Embryonic facial prominence (tissue), 1 donor: ENCODE measurements around the gene GNRHR.
"Not testable (repeated sequence)": the region's sequence is repeated elsewhere in the genome, so short reads cannot be mapped to it uniquely, and the experiment has no call there.

ENCODE experiments used
- DNase-seq: peaks from one replicate; pipeline ENCODE4 v3.0.0-alpha.2; 2016; ENCODE audit errors: extremely low spot score

GNRHR gene, protein sequence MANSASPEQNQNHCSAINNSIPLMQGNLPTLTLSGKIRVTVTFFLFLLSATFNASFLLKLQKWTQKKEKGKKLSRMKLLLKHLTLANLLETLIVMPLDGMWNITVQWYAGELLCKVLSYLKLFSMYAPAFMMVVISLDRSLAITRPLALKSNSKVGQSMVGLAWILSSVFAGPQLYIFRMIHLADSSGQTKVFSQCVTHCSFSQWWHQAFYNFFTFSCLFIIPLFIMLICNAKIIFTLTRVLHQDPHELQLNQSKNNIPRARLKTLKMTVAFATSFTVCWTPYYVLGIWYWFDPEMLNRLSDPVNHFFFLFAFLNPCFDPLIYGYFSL

DNA sequence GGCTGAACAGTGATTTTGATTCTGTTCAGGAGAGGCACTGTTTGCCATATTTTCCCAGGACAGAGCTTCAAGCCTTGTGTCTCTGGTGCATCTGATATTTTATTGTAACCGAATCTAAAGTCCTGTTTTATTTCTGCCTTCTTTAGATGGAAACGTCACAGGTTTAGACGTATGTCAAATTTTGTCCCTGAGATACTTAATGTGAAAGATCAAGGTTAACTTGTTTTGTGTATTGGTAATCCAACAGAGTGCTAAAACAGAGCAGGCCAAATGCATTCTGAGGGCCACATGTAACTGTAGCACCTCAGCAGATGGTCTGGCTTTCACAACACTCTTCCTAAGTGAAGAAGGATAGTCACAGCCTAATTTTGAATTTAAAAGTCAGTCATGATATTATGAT lies at the start of gene GNRHR:
GNRHR (minus strand) TSS at position 101 of the 400 bp plus-strand sequence; CDS start at position 48, 53 bp downstream.
- DNase-seq: no peak

DNA sequence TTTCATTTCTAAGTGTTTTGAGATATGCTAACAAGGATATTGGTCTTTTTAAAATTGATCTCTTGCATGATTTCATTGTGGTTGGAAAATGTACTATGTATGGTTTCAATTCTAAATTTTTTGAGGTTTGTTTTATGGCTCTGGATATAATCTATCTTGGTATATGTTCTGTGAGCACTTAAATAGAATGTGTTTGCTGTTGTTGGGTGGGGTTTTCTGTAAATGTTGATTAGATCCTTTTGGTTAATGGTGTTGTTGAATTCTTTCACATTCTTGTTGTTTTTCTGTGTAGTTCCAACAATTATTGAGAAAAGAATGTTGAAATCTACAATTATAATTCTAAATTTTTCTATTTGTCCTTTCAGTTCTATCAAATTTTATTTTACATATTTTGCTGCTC lies 42.6 kb upstream of the GNRHR start:
- DNase-seq: no peak

DNA sequence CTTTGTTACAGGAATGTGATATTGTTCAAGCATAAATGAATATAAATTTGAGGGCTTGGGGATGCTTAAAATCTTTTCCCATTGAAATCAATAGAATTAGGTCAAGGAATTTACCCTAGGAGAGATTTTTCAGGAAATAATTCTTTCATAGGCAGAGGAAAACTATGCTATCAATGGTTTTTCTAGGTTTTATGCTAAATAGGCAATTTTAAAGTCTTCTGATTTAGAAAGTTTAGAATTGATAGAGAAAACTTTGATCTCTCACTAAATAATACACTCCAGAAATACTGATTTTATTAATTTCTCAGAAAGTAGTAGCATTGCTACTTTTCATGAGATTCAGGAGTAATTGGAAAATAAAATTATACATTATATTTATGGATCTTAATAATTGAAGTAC lies 36.5 kb upstream of the GNRHR start:
- no peak for DNase-seq

DNA sequence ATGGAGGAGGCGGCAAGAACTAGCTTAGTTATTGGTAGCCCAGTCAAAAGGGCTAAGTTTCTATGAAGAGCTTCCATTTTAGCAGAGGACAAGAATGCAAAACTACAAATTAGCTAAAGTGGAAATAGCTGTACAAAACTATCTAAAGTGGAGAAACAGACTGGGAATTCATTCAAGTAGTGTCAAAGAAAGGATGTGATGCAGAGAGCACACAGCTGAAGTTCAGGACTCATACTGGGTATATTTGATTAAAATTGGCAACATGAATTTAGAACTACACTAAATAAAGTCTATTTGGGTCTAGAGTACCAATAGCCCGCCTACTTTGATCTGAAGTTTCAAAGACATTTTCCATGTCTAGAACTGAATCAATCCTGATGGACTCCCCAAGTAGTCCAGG lies 33.1 kb upstream of the GNRHR start:
- DNase-seq: no peak

DNA sequence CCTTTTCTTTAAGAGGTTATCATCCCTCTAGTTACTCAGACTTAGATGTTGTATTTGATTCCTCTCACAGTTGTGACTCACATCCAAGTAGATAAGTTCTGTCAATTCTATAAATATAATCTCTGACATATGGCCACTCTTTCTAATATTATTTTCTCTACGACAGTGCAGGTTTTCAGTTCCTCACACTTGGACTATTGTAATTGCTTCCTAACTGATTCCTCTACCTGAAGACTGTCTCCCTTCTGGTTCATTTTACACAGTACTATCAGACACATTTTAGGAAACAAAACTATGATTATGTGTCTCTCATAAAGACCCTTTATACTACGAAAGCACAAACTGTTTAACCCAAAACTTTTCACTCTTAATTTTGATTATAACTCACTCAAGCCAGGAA lies 31.3 kb upstream of the GNRHR start:
- no peak for DNase-seq

DNA sequence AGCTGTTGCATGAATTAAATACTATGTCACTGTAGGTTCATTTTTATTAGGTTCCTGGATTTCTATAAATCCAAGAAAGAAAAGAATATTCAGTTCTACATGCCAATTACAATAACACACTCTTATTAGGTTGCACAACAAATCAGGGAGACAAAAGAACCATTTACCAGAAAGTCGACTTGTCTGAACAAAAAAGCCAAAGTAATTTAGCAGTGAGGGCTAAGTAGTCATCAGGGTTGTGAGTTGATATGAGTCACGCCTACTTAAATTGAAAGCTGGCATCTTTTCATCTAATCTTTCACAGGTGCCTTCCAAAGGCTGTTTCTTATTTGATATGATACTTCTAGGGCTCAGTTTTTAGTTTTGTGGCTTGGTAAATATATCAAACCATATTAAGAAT lies 25.4 kb upstream of the GNRHR start:
- no peak for DNase-seq

DNA sequence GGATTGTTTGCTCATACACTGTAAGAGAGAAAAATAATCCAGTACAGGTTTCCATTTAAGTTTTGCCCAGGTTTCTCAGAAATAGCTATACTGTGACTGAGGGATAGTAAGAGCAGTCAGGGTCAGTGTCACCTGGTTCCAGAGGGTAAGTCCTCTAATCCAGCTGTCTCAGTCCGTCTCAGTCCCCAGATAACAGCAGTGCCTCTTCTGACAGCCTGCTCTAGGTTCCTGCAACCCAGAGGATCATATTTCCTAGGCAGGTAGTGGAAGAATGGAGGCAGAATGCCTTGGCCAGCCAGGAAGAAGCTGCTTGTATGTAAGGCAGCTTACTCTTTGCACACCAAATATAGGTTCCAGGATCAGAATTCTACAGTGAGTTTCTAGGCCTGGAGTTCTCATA lies 22.6 kb upstream of the GNRHR start:
- no peak for DNase-seq

DNA sequence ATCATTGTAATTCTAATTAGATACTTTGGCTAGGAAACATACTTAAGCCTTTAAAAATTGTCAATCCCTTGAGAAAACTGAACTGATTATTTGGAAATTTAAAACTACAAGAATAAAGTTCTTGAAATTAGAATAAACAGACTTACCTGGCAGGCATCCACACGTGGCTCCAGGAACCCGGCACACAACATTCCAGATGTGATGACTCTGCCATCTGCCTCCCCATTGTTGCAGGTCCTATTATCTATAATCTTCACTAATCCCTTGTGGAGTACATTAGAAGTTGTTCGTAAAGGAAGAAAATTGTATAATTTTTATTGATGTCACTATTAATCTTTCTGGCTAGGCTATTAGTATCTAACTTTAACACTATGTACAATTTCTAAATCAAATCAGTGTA lies 16.2 kb upstream of the GNRHR start:
- no peak for DNase-seq

DNA sequence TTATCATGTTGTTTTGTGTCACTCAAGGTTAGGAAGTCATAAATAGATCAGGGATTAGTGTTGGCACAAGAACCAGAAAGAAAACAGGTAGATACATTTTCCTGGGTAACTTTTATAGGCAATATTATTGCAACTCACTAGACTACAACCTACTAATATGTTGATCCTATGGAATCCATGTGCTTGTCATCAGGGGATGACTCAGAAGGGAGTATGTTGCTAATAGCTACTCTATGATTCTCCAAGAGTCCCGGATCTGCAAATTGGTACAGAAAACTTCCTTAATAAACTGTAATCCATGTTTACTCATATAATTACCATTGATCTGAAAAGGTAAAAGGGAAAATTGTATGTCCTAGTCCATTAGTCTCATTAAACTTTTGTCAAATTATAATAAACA lies 11.7 kb upstream of the GNRHR start:
- DNase-seq: no peak

DNA sequence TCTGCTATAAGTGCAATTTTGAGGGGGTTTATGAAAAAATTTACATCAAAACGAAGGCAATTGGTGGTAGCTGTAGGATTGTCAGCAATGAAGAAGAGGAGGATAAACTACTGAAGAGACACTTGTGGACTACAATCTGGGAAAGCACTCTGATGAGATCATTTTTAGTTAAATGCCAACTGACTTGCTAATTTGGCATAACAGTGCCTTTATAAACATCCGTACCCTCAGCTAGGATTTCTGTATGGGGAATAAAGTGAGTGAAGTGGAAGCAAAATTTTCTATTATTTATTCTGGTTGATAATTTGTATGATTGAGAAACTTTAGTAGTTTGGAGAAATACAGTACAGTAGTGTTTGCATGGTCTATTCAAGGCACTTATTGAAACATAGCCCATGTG lies 11.2 kb upstream of the GNRHR start:
- DNase-seq: no peak

DNA sequence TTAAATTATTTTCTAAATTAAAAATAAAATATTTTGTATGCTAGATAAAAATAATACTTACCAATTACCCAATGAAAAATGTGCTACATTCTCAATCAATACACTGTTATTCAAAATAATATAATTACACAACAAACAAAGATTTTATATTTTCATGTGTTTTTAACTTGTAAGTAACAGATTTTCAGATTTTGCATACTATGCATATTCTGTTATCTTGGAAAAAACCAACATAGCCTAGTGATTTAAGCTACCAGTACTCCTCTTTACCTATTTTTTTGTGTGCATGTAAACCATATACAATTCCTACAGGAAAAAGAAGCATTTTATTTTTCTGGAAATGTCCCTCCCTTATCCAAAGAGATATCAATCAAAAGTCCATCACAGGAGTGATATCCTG lies 10.0 kb upstream of the GNRHR start:
- no peak for DNase-seq

DNA sequence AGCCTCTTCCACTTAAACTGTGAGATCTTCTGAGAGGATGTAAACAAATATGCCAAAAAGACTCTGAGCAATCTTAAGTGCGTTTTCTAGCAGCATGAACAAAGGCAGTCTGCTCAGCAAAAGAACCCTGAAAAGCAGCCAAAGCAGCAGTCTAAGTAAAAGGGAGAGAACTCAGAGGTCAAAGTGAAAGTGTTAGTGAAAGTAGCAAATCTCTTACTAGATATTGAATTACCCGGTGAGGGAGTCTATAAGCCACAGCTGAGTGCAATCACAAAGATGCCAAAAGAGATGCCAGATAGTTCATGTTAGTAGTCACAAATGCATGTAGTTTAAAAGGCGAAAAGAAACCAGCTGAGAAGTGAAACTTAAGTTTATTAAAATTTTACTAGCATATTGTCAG lies 7.9 kb upstream of the GNRHR start:
- no peak for DNase-seq

DNA sequence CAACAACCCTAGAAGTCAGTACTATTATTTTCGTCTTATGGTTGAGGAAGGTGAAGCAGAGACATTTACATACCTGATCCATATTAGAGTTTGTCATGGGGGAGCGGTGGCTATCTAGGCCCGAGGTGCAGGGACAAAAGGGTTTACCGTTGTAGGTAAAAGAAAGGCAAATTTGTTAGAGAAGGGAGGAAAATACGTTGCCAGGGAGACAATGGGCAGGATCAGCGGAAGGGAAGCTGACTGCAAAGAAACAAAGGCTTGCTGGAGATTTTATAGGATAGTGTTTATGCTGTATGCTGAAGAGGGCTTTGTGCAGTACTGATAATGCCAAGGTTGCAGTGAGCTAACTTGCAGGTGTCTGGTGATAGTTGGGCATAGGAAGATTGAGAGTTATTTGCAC lies 2.8 kb upstream of the GNRHR start:
- not testable (repeated sequence) for DNase-seq

DNA sequence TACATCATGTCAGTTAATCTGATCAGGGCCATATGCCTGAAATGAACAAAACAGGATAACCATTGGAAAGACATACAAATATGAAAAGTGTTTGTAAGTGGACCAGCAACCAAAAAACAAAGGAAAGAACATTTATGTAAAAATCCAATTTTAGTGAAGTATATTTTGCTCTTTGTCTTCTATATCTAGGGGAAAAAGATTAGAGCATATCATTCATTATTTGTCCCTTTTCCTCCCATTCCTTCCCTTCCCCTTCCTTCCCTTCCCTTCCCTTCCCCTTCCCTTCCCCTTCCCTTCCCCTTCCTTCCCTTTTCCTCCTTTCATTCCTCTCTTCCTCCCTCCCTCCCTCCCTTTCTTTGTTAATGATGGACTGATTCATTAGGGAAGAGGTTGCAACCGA lies 1.8 kb upstream of the GNRHR start:
- no peak for DNase-seq

DNA sequence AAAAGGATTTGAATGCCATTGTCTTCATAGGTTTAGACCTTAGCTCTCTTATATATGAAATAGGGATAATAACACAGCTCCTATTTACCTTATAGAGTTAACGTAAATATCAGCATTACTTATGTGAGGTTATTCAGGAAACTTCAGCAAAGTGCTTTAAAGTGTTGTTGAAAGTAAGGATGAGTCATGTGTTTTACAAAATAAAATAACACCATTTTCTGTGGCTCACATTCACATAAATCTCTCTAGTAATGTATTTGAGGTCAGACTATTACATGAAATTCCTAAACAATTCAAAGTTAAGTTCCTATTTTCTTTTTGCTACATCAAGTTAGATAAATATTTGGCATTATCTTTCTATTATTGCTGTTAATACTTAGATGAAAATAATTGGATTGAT lies 2.9 kb downstream of the GNRHR start:
- DNase-seq: no peak

DNA sequence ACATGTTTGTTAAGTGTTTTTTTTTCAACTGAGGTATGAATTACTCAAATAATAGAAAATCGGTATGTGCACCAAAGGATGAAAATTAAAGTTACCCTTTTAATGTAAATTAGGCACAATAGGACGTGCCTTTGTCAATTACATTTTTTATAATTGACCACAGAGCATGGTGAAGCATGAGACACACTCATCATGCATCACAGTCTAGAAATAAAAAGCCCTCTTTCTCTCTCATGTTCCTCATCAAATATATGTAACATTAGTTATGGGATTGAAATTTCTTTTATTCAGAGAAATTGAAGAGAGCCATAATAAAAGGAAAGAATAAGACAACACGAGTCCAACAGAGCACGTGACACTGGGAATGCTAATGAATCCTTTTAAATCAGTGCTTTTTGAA lies 3.5 kb downstream of the GNRHR start:
- no peak for DNase-seq

DNA sequence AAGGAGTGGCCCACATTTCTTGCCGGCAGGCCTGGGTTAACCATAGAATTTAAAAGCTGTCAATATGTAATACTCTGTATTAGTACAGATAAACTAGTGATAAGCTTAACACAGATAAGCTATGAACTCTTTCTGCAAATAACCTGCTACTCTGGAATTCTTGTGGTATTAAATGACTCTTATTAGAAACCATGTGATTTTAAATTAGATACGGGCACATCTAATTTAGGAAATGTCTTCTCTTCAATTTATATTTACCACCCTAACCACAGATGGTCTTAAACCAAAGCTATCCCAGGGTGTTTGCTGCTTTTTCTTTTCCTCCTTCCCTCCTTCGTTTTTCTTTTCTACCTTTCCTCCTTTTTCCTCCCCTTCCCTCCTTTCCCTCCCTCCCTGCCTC lies 4.9 kb downstream of the GNRHR start:
- no peak for DNase-seq

DNA sequence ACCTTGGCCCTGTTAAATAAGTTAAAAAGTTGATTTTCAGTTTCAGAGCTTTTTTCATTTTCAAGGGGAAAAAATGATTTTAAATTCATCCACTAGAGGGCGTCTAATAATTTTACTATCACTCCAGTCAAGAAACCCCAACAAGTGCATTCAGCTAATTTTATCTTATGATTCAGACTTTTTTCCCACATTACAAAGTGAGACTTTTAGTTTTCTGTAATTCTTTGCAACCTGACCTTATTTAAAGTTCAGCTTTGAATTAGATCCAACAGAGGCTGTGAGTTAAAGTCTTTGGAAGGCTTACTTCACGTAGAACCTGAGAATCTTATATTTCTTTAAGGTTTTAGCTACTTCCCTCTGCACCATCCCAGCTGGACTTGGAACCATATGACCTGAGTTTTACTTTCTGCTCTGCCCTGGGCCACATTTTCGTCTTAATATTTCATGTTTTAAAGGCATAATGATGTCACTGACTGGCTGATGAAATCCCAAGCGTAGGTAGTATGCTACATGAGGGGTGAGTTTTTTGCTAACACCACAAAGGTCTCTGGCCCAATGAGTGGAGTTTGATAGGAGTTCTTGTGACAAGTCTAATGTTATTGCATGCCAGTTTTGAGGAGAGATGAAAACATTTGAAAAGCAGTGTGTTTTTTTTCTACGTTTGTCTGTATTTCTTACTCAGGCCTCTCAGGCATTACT lies 7.2 kb downstream of the GNRHR start:
- DNase-seq: peak; percentile 48

DNA sequence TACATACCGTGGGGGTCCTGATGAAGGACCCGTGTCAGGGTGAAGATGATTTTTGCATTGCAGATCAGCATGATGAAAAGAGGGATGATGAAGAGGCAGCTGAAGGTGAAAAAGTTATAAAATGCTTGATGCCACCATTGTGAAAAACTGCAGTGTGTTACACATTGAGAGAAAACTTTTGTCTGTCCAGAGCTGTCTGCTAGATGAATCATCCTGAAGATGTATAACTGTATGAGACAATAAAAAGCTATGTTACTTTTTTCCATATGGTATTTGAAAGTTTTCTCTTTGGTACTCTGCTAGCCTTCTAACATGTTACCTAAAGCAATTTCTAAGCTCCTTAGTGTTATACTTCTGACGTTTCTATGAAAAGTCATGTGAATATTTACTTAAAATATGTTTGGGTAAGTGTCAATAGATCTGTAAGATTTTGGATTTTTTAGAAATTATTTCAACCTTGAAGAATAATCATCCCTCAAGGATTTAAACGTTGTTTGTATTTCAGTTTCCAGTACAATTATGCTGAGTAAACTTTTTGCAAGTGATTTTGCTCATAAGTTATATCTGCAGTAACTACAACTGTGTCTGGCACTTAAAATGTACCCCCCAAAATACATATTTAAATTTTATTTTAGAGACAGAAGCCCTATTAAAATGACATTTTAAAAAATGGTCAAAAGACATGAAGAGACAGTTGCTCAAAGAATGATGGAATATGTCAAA lies 9.5 kb downstream of the GNRHR start:
- no peak for DNase-seq

DNA sequence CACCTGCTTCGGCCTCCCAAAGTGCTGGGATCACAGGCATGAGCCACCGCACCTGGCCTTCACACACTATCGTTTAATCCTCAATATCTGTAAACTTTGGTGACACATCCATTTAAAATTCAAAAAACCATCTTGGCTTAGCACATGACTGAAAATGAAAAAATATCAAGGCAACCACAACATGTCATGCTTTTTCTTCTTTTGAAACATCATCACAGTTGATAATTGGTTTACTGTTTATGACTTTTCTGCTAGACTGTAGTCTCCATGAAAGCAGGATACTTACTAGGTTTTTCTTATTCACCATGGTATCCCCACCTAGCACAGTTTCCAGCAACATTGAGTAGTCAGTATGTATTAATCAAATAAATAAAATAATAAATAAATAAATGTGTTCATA lies 11.0 kb downstream of the GNRHR start:
- DNase-seq: no peak

DNA sequence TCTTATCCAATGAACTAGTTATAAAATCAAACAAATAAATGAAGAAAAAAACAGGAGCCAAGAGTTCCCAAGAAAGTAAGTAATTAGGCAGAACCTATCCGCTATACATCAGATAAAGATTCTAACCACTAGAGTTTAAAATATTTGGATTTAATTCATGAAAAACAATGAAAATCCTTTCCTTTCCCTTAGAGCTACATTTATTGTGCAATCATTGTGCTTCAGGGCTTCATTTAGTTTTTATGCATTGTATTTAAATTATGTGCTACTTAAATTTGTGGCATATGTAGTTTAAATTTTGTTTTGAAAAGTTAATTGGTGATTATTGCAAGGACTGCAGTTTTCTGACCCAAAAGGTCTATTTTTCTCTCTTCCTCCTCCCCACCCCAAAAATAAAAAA lies 17.9 kb downstream of the GNRHR start:
- DNase-seq: no peak

DNA sequence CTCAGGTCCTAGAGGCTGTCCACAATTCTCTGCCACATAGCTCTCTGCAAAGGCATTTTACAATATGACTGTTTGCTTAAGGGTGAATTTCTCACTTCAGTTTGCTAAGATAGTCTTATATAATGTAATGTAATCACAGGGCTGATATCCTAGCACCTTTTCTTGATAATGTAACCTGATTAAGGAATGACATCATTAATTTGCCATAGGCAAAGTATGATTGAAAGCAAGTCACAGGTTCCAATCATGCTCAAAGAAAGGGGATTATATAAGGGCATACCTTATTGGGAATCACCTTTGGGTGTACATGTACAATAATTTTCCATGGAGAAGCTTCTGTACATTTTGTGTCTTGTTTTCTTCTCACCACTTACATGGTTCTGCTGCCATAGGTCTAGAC lies 18.9 kb downstream of the GNRHR start:
- no peak for DNase-seq

DNA sequence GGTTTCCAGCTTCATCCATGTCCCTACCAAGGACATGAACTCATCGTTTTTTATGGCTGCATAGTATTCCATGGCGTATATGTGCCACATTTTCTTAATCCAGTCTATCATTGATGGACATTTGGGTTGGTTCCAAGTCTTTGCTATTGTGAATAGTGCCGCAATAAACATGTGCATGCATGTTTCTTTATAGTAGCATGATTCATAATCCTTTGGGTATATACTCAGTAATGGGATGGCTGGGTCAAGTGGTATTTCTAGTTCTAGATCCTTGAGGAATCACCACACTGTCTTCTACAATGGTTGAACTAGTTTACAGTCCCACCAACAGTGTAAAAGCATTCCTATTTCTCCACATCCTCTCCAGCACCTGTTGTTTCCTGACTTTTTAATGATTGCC lies 23.7 kb downstream of the GNRHR start:
- not testable (repeated sequence) for DNase-seq
